SK-N-MC (cell line): ENCODE data around the gene PYY.

Experiments
- EZH2 ChIP-seq: fragments of 200-600 bp; sonication (generic); IDR thresholded peaks from one replicate; pipeline ENCODE4 v1.6.1; 2017; ENCODE audit warnings: antibody characterized with exemption
- FOXP2 ChIP-seq: optimal IDR thresholded peaks from 2 replicates; pipeline ENCODE3; 2011; ENCODE audit warnings: mild to moderate bottlenecking, moderate library complexity; ENCODE audit not compliant: insufficient read depth; ENCODE audit errors: extremely low read length, control extremely low read depth
- POLR2AphosphoS5 ChIP-seq: IDR thresholded peaks from 2 replicates; pipeline ENCODE4 v1.6.1; 2012; ENCODE audit warnings: mild to moderate bottlenecking, low read depth, low read length, borderline replicate concordance

GRCh38 chr17:43942051-43942685, 11.6 kb downstream of the PYY start, which contains the start of gene PPY:
- TF ChIP-seq POLR2AphosphoS5 (no peak), EZH2 (no peak), FOXP2 (no peak)
